Measurements from ENCODE around the gene NMD3. TPM values are rescaled to one million over a fixed set of nuclear protein-coding genes. Genes with fewer than 3 reads are reported as not detected.
"Not testable (repeated sequence)": the region's sequence is repeated elsewhere in the genome, so short reads cannot be mapped to it uniquely, and the experiment has no call there.

The NMD3 gene
- total RNA-seq, 1 experiment from 2014 or later, result 61.7 TPM

GRCh38 chr3:161274691-161275298 lies 53.7 kb downstream of the NMD3 start:
- Mint-ChIP-seq H3K27me3 (ENCODE audit: insufficient read depth, unreplicated experiment) (no peaks in the 10 kb centered on the region), H3K36me3 (ENCODE audit: insufficient read depth, unreplicated experiment) (peaks cover 41% of the 10 kb centered on the region), H3K4me3 (ENCODE audit: unreplicated experiment) (no peak overlapping the region), H3K9me3 (ENCODE audit: unreplicated experiment) (peaks cover 9% of the 10 kb centered on the region), H3K4me1 (ENCODE audit: low read depth, unreplicated experiment) (no peaks in the 10 kb centered on the region), H3K27ac (ENCODE audit: unreplicated experiment) (peak overlapping the region; percentile 51)
- Histone ChIP-seq H3K4me1 (0 out of 2 replicates have a peak, but pooled peaks cover 7% of the 10 kb centered on the region), H3K4me3 (ENCODE audit: low read depth, low read length) (no peak overlapping the region), H3K9me3 (peaks cover 9% of the 10 kb centered on the region), H3K27me3 (replicated peaks; ENCODE audit: control insufficient read depth, insufficient read depth, low read length) (no peaks in the 10 kb centered on the region), H3K36me3 (ENCODE audit: control insufficient read depth, insufficient read depth, low read length) (no peaks in the 10 kb centered on the region; the same call in none of the 2 replicates)
- ChIA-PET CTCF (interaction anchor here (0.6 kb wide), 1 partner anchor 237 kb away, joined by 3 read pairs; no protein-coding TSS in a partner anchor), POLR2A (no interaction called here)
- intact Hi-C loops (cut with micrococcal nuclease; ENCODE audit: unreplicated experiment), result no loop called here
- TF ChIP-seq CTCF (IDR thresholded peaks at IDR 0.05; ENCODE audit: insufficient read depth in 1 of 2, low read depth in 1 of 2, low read length in 1 of 2, severe bottlenecking in 1 of 2, unreplicated experiment in 1 of 2), result peak; percentile 12 to 34
- BruUV-seq (replicated peaks), result no TSS peak
- DNase-seq, result peak in 1 of 2 experiments; percentile 53

- DNase-seq, result peak; percentile 52 to 69
- TF ChIP-seq CTCF (IDR thresholded peaks at IDR 0.05; ENCODE audit: insufficient read depth in 1 of 2, low read depth in 1 of 2, low read length in 1 of 2, severe bottlenecking in 1 of 2, unreplicated experiment in 1 of 2), result no peak
- no peaks in the 10 kb centered on the region for H3K27me3 ChIP-seq (replicated peaks; ENCODE audit: control insufficient read depth, insufficient read depth, low read length)
- no peak overlapping the region for H3K4me3 ChIP-seq (ENCODE audit: low read depth, low read length)
- no TSS peak for BruUV-seq (replicated peaks)
- H3K4me3 Mint-ChIP-seq (ENCODE audit: unreplicated experiment), result no peak overlapping the region
- no peaks in the 10 kb centered on the region for H3K27me3 Mint-ChIP-seq (ENCODE audit: insufficient read depth, unreplicated experiment)
- H3K27ac Mint-ChIP-seq (ENCODE audit: unreplicated experiment), result peak overlapping the region; percentile 51
- 0 out of 2 replicates have a peak, but pooled peaks cover 7% of the 10 kb centered on the region for H3K4me1 ChIP-seq
- peaks cover 12% of the 10 kb centered on the region for H3K9me3 Mint-ChIP-seq (ENCODE audit: unreplicated experiment)
- POLR2A ChIA-PET, result interaction anchor here (1.2 kb wide), 1 partner anchor 95 kb away, joined by 5 read pairs; the partner anchor contains the start of gene SPTSSB
- H3K4me1 Mint-ChIP-seq (ENCODE audit: low read depth, unreplicated experiment), result no peaks in the 10 kb centered on the region
- peaks cover 41% of the 10 kb centered on the region for H3K36me3 Mint-ChIP-seq (ENCODE audit: insufficient read depth, unreplicated experiment)
- peaks cover 9% of the 10 kb centered on the region for H3K9me3 ChIP-seq
- CTCF ChIA-PET, result interaction anchor here (0.6 to 0.7 kb wide), 2 partner anchors 132 to 152 kb away, joined by 3 read pairs; no protein-coding TSS in a partner anchor
- no peaks in the 10 kb centered on the region; the same call in none of the 2 replicates for H3K36me3 ChIP-seq (ENCODE audit: control insufficient read depth, insufficient read depth, low read length)
- intact Hi-C loops (cut with micrococcal nuclease; ENCODE audit: unreplicated experiment), result loop anchor here (1.0 kb wide), 1 partner anchor 95 kb away; the partner anchor contains the start of gene SPTSSB
These were observed 54.8 kb downstream of the NMD3 start for GRCh38 chr3:161275919-161276318.

- DNase-seq; H3K27me3 ChIP-seq (replicated peaks; ENCODE audit: control insufficient read depth, insufficient read depth, low read length); POLR2A ChIA-PET; H3K27me3 Mint-ChIP-seq (ENCODE audit: insufficient read depth, unreplicated experiment); intact Hi-C loops (cut with micrococcal nuclease; ENCODE audit: unreplicated experiment); H3K4me3 Mint-ChIP-seq (ENCODE audit: unreplicated experiment); H3K4me1 Mint-ChIP-seq (ENCODE audit: low read depth, unreplicated experiment); H3K36me3 ChIP-seq (ENCODE audit: control insufficient read depth, insufficient read depth, low read length); H3K9me3 ChIP-seq; H3K27ac Mint-ChIP-seq (ENCODE audit: unreplicated experiment); CTCF ChIA-PET; H3K4me1 ChIP-seq; H3K4me3 ChIP-seq (ENCODE audit: low read depth, low read length); BruUV-seq (replicated peaks): not testable (repeated sequence)
- H3K36me3 Mint-ChIP-seq (ENCODE audit: insufficient read depth, unreplicated experiment), result peaks cover 12% of the 10 kb centered on the region
- H3K9me3 Mint-ChIP-seq (ENCODE audit: unreplicated experiment), result peaks cover 25% of the 10 kb centered on the region
These were observed 61.3 kb downstream of the NMD3 start for GRCh38 chr3:161282387-161282786.

Measured in Caco-2 (cell line).